Keratinocyte (primary cell): Measurements from ENCODE around the gene NFE2L1. TPM values are rescaled to one million over a fixed set of nuclear protein-coding genes. Genes with fewer than 3 reads are reported as not detected.

Experiments
- DNase-seq: peaks from one replicate; pipeline ENCODE4 v3.0.0-alpha.2; 2011; ENCODE audit warnings: low read depth, missing footprints, low spot score
- FAIRE-seq: peaks from 2 replicates; lab custom pipeline; 2011; peaks lifted over from hg19 to GRCh38; lab: Jason Lieb, UNC
- H2AFZ ChIP-seq: 2 replicates; pipeline ENCODE4 v1.6.0; 2012; ENCODE audit warnings: low read length, control low read depth, inconsistent platforms; ENCODE audit not compliant: control insufficient read depth
- H3K27ac ChIP-seq: 2 replicates; pipeline ENCODE4 v1.5.1; 2011; ENCODE audit warnings: low read length; ENCODE audit not compliant: control insufficient read depth, insufficient read depth
- H3K27me3 ChIP-seq: 3 replicates; pipeline ENCODE4 v1.6.0; 2011; ENCODE audit warnings: low read length; ENCODE audit not compliant: control insufficient read depth, insufficient read depth; ENCODE audit errors: extremely low read depth
- H3K36me3 ChIP-seq, 2 experiments: 2 replicates in 1 of 2; 3 replicates in 1 of 2; pipeline ENCODE4 v1.5.1; 2011; ENCODE audit warnings: low read length in 2 of 2, mild to moderate bottlenecking in 1 of 2; ENCODE audit not compliant: control insufficient read depth in 2 of 2, insufficient read depth in 2 of 2; ENCODE audit errors: extremely low read depth in 1 of 2
- H3K4me1 ChIP-seq: 3 replicates; pipeline ENCODE4 v1.5.1; 2011; ENCODE audit warnings: low read length; ENCODE audit not compliant: control insufficient read depth, insufficient read depth; ENCODE audit errors: extremely low read depth
- H3K4me2 ChIP-seq: 3 replicates; pipeline ENCODE4 v1.6.0; 2011; ENCODE audit warnings: low read depth, low read length; ENCODE audit not compliant: control insufficient read depth, insufficient read depth; ENCODE audit errors: extremely low read depth
- H3K4me3 ChIP-seq, 3 experiments: fragments of 200-600 bp in 1 of 3; sonication (generic) in 1 of 3; 2 replicates in 2 of 3; 3 replicates in 1 of 3; pipeline ENCODE4 v1.5.1; 2011 to 2016; ENCODE audit warnings: low read length in 3 of 3, mild to moderate bottlenecking in 3 of 3, control low read depth in 2 of 3, inconsistent platforms in 1 of 3, low read depth in 1 of 3, mixed read lengths in 1 of 3, mixed run types in 1 of 3, moderate library complexity in 1 of 3; ENCODE audit not compliant: control insufficient read depth in 2 of 3, insufficient read depth in 2 of 3; ENCODE audit errors: extremely low read depth in 1 of 3
- H3K79me2 ChIP-seq: 2 replicates; pipeline ENCODE4 v1.6.0; 2012; ENCODE audit warnings: low read length; ENCODE audit not compliant: control insufficient read depth, insufficient read depth
- H3K9ac ChIP-seq: 3 replicates; pipeline ENCODE4 v1.6.0; 2011; ENCODE audit warnings: low read length; ENCODE audit not compliant: control insufficient read depth, insufficient read depth; ENCODE audit errors: extremely low read depth
- H3K9me1 ChIP-seq: 3 replicates; pipeline ENCODE4 v1.6.0; 2011; ENCODE audit warnings: low read length; ENCODE audit not compliant: control insufficient read depth, insufficient read depth; ENCODE audit errors: extremely low read depth
- H3K9me3 ChIP-seq: 2 replicates; pipeline ENCODE4 v1.5.1; 2012; ENCODE audit warnings: low read depth, low read length; ENCODE audit not compliant: control insufficient read depth
- H4K20me1 ChIP-seq: 3 replicates; pipeline ENCODE4 v1.6.0; 2011; ENCODE audit warnings: low read length; ENCODE audit not compliant: control insufficient read depth, insufficient read depth; ENCODE audit errors: extremely low read depth
- CTCF ChIP-seq, 3 experiments: IDR thresholded peaks in 1 of 3; conservative IDR thresholded peaks in 1 of 3; optimal IDR thresholded peaks in 1 of 3; 2 replicates in 2 of 3; 3 replicates in 1 of 3; pipeline versions ENCODE3 to v1.5.1; 2011; ENCODE audit warnings: low read length in 3 of 3, mild to moderate bottlenecking in 3 of 3, moderate library complexity in 2 of 3, control low read depth in 1 of 3, inconsistent platforms in 1 of 3; ENCODE audit not compliant: insufficient read depth in 2 of 3; ENCODE audit errors: extremely low read depth in 1 of 3
- EZH2 ChIP-seq: IDR thresholded peaks from one replicate; pipeline ENCODE4 v1.6.1; 2012; ENCODE audit warnings: inconsistent platforms, mild to moderate bottlenecking, low read length, moderate library complexity
- dilution Hi-C: fragments of 300-500 bp; cut with MboI; formaldehyde crosslinking; loops from one replicate; pipeline ENCODE4 v1.7.0; 2020; ENCODE audit warnings: low sequenced_read_pairs; ENCODE audit not compliant: extremely low pct_ligation_motif_present
- polyA plus RNA-seq, 5 experiments: library from polyadenylated mRNA; depleted of rRNA in 3 of 5; stranded (reverse) in 3 of 5; stranded (forward) in 1 of 5; unstranded in 1 of 5; fragments of >200 nt; gene quantifications; 1 replicate in 1 of 5; 2 replicates in 3 of 5; 3 replicates in 1 of 5; pipeline versions ENCODE4 v1.2.1 to v1.2.3, GENCODE V29; 2011 to 2012; ENCODE audit warnings: missing spikeins in 2 of 5, low read depth in 1 of 5, low replicate concordance in 1 of 5

The NFE2L1 gene
- polyA plus RNA-seq, 1 donor (not counting 4 experiments of a cell fraction or from before 2014, with no cell fraction given) = 208 TPM

- Histone ChIP-seq H3K79me2 (peaks cover 5% of the 10 kb centered on the region), H3K27me3 (no peaks in the 10 kb centered on the region), H3K27ac (no peak overlapping the region), H3K9ac (no peak overlapping the region), H3K36me3 (no peaks in the 10 kb centered on the region), H3K4me3 (no peak overlapping the region), H3K9me3 (no peaks in the 10 kb centered on the region), H4K20me1 (no peaks in the 10 kb centered on the region), H3K4me2 (no peak overlapping the region), H3K9me1 (no peaks in the 10 kb centered on the region), H3K4me1 (peaks cover 39% of the 10 kb centered on the region), H2AFZ (no peak overlapping the region)
- TF ChIP-seq EZH2 (no peak), CTCF (optimal IDR thresholded peaks at IDR 0.05 in 1 of 3, IDR thresholded peaks at IDR 0.05 in 1 of 3, conservative IDR thresholded peaks at IDR 0.05 in 1 of 3; ENCODE audit: extremely low read depth in 1 of 3, insufficient read depth in 2 of 3, low read length in 3 of 3) (no peak)
- FAIRE-seq (peak; percentile 39), DNase-seq (no peak)
- dilution Hi-C loops = no loop called here
These were observed 5.0 kb upstream of the NFE2L1 start for GRCh38 chr17:48043176-48043575.

DNA sequence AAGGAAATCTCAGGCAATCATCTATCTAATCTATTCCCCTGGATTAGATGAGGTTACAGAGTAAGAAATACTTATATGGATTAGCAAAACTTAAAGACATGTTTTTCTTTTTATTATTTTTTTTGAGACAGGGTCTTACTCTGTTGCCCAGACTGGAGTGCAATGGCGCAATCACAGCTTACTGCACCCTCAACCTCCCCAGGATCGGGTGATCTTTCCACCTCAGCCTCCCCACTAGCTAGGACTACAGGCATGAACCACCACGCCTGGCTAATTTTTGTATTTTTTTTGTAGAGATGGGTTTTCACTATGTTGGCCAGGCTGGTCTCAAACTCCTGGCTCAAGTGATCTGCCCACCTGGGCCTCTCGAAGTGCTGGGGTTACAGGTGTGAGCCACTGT, 3.3 kb upstream of the NFE2L1 start:
- DNase-seq = no peak
- TF ChIP-seq EZH2 (no peak), CTCF (optimal IDR thresholded peaks at IDR 0.05 in 1 of 3, IDR thresholded peaks at IDR 0.05 in 1 of 3, conservative IDR thresholded peaks at IDR 0.05 in 1 of 3; ENCODE audit: extremely low read depth in 1 of 3, insufficient read depth in 2 of 3, low read length in 3 of 3) (no peak)
- peak overlapping the region; percentile 93 for H3K27ac ChIP-seq
- FAIRE-seq = no peak
- H3K4me2 ChIP-seq = peak overlapping the region; percentile 97
- H3K27me3 ChIP-seq = no peaks in the 10 kb centered on the region
- peak overlapping the region; percentile 68 for H3K9ac ChIP-seq
- H2AFZ ChIP-seq = no peak overlapping the region
- dilution Hi-C loops = no loop called here
- H3K79me2 ChIP-seq = peaks cover 15% of the 10 kb centered on the region
- H3K4me3 ChIP-seq = no peak overlapping the region
- no peaks in the 10 kb centered on the region for H3K36me3 ChIP-seq
- H3K4me1 ChIP-seq = peaks cover 38% of the 10 kb centered on the region
- H3K9me3 ChIP-seq = no peaks in the 10 kb centered on the region
- no peaks in the 10 kb centered on the region for H3K9me1 ChIP-seq
- H4K20me1 ChIP-seq = no peaks in the 10 kb centered on the region
